Right atrium auricular region (tissue), 2 donors: ENCODE measurements around the gene C6orf120. TPM values are rescaled to one million over a fixed set of nuclear protein-coding genes. Genes with fewer than 3 reads are reported as not detected.
A peak's percentile ranks its signal among the peaks of the same experiment; 100 is the strongest.

Experiments
- DNase-seq: peaks from one replicate; pipeline ENCODE4 v3.0.0-alpha.2; 2019; ENCODE audit warnings: low spot score
- H3K27ac ChIP-seq, 2 donors: fragments of 200-600 bp; sonication (generic); 1 replicate in 1 of 2; 2 replicates in 1 of 2; pipeline ENCODE4 v1.5.1; 2016 to 2019
- H3K27me3 ChIP-seq, 2 donors: fragments of 200-600 bp; sonication (generic); one replicate each; pipeline versions ENCODE4 v1.5.1 to v1.6.0; 2017 to 2019
- H3K36me3 ChIP-seq: fragments of 200-600 bp; sonication (generic); one replicate; pipeline ENCODE4 v1.5.1; 2016
- H3K4me1 ChIP-seq, 2 donors: fragments of 200-600 bp; sonication (generic); one replicate each; pipeline versions ENCODE4 v1.5.1 to v1.6.0; 2017 to 2019
- H3K4me3 ChIP-seq, 2 donors: fragments of 200-600 bp; sonication (generic); 1 replicate in 1 of 2; 2 replicates in 1 of 2; pipeline ENCODE4 v1.5.1; 2017 to 2019; ENCODE audit warnings: mild to moderate bottlenecking in 1 of 2, moderate library complexity in 1 of 2
- H3K9me3 ChIP-seq, 2 donors: fragments of 200-600 bp; sonication (generic); one replicate each; pipeline ENCODE4 v1.5.1; 2019
- CTCF ChIP-seq, 2 donors: fragments of 200-600 bp; sonication (generic); IDR thresholded peaks; one replicate each; pipeline ENCODE4 v1.5.1; 2019; ENCODE audit warnings: antibody characterized with exemption in 2 of 2
- total RNA-seq, 2 donors: library from RNA; depleted of rRNA; stranded (reverse); fragments of >200 nt; gene quantifications; one replicate each; pipeline ENCODE4 v1.1.0, GENCODE V29; 2016

Gene C6orf120
- total RNA-seq, 2 donors from 2014 or later = 18.0 to 19.6 TPM

GRCh38 chr6:169745405-169745804, 43.5 kb downstream of the C6orf120 start:
- no peak for DNase-seq
- peaks cover 0 to 6% of the 10 kb centered on the region in 2 donors for H3K4me1 ChIP-seq
- H3K27me3 ChIP-seq = no peaks in the 10 kb centered on the region
- no peaks in the 10 kb centered on the region for H3K36me3 ChIP-seq
- TF ChIP-seq CTCF (IDR thresholded peaks at IDR 0.05) = no peak
- H3K27ac ChIP-seq = no peak overlapping the region
- H3K4me3 ChIP-seq = no peak overlapping the region
- H3K9me3 ChIP-seq = no peaks in the 10 kb centered on the region

GRCh38 chr6:169746556-169746955, 44.6 kb downstream of the C6orf120 start:
- Histone ChIP-seq H3K4me1 (peaks cover 0 to 13% of the 10 kb centered on the region in 2 donors), H3K27me3 (no peaks in the 10 kb centered on the region), H3K4me3 (no peak overlapping the region), H3K36me3 (no peaks in the 10 kb centered on the region), H3K9me3 (no peaks in the 10 kb centered on the region), H3K27ac (no peak overlapping the region)
- no peak for TF ChIP-seq CTCF (IDR thresholded peaks at IDR 0.05)
- DNase-seq = no peak

- TF ChIP-seq CTCF (IDR thresholded peaks at IDR 0.05) = peak in 1 of 2 donors; percentile 46
- Histone ChIP-seq H3K36me3 (no peaks in the 10 kb centered on the region), H3K4me1 (peaks cover 0 to 20% of the 10 kb centered on the region in 2 donors), H3K27me3 (no peaks in the 10 kb centered on the region), H3K27ac (peak within 1 kb of the TSS; percentile 92 to 94), H3K9me3 (no peaks in the 10 kb centered on the region), H3K4me3 (peak within 1 kb of the TSS; percentile 74 to 82)
- peak; percentile 92 for DNase-seq
These were observed 49.5 kb downstream of the C6orf120 start, which contains the start of the genes DYNLT2 and ERMARD for GRCh38 chr6:169751242-169752073. TSS of gene DYNLT2 (minus strand) at chr6:169751572. CDS start at chr6:169751458, 114 bp downstream. TSS of gene ERMARD (plus strand) at chr6:169751622. CDS start at chr6:169751658, 36 bp downstream.

- Histone ChIP-seq H3K4me3 (peak overlapping the region; percentile 74 to 82), H3K27ac (peak overlapping the region; percentile 92 to 94), H3K4me1 (peaks cover 0 to 20% of the 10 kb centered on the region in 2 donors), H3K36me3 (peaks cover 2% of the 10 kb centered on the region), H3K27me3 (no peaks in the 10 kb centered on the region), H3K9me3 (no peaks in the 10 kb centered on the region)
- no peak for TF ChIP-seq CTCF (IDR thresholded peaks at IDR 0.05)
- no peak for DNase-seq
These were observed 50.2 kb downstream of the C6orf120 start for GRCh38 chr6:169752074-169752623.

Other genes starting within 250 kb of the C6orf120 start
- 1 to 10 TPM; 3.5 to 4.7 TPM for gene WDR27, start 97 bp upstream of the C6orf120 start, total RNA-seq
- 10 to 100 TPM; 49.9 to 54.7 TPM for gene PHF10, start 22.4 kb downstream of the C6orf120 start, total RNA-seq
- under 1 TPM; 0.20 to 0.33 TPM for gene DYNLT2, start 49.4 kb downstream of the C6orf120 start, total RNA-seq
- gene ERMARD, start 49.5 kb downstream of the C6orf120 start, total RNA-seq = 10 to 100 TPM in 1 of 2 donors, 1 to 10 TPM in 1; 8.6 to 11.2 TPM